ENCODE results near the gene PRORP.
A peak's percentile ranks its signal among the peaks of the same experiment; 100 is the strongest.
"Not testable (repeated sequence)": the region's sequence is repeated elsewhere in the genome, so short reads cannot be mapped to it uniquely, and the experiment has no call there.

Gene PRORP

DNA sequence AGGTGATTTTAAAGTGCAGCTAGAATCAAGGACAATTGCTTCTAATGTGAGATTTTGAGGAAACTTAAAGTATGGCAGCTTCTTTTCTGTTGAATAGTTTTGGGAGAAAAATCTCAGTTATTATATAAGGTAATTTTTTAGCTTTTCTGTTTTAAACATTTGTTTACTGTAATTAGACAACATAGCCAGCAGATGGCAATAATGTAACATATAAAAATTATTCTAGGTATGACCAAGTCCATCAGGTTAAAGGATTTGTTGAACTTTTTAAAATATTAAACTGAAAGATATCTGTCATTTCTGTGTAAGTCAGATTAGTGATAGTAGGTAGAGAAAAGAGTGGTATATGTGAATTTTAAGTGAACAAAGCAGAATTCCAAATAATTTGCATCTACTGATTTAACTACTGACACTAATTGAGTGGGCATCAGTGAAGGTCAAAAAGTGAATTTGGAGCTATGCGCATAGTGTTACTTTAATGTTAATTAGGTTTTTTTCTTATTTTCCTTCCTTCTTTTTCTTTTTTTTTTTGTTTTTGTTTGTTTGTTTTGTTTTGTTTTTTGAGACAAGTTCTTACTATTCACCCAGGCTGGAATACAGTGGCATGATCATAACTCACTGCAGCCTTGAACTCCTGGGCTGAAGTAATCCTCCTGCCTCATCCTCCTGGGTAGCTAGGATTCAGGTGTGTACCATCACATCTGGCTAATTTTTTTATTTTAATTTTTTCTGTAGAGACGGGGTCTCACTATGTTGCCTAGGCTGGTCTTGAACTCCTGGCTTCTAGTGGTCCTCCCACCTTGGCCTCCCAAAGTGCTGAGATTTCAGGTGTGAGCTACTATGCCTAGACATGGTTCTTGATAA, 18.6 kb downstream of the PRORP start:
- DNase-seq, result peak; percentile 13

GRCh38 chr14:35144029-35144428, 21.7 kb downstream of the PRORP start:
- no peak for DNase-seq

DNA sequence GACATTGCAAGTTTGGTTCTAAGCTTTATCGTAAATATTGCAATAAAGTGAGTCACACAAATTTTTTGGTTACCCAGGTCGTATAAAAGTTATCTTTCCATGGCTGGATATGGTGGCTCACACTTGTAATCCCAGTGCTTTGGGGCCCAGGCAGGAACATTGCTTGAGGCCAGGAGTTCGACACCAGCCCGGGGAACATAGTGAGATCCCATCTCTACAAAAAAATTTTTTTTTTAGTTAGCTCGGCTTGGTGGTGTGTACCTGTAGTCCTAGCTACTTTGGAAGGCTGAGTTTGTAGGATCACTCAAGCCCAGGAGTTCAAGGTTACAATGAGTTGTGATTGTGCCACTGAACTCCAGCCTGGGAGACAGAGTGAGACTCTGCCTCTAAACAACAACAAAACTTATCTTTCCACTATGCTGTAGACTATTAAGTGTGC, 24.4 kb downstream of the PRORP start:
- DNase-seq, result no peak

DNA sequence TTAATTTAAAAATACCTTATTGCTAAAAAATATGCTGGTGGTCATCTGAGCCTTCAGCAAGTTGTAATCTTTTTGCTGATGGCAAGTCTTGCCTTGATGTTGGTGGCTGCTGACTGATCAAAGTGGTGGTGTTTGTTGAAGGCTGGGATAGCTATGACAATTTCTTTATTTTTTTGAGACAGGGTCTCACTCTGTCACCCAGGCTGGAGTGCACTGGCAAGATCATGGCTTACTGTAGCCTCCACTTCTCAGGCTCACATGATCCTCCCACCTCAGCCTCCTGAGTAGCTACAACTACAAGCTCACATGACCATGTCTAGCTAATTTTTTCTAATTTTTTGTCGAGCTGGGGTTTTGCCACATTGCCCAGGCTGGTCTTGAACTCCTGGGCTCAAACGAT, 24.8 kb downstream of the PRORP start:
- no peak for DNase-seq

DNA sequence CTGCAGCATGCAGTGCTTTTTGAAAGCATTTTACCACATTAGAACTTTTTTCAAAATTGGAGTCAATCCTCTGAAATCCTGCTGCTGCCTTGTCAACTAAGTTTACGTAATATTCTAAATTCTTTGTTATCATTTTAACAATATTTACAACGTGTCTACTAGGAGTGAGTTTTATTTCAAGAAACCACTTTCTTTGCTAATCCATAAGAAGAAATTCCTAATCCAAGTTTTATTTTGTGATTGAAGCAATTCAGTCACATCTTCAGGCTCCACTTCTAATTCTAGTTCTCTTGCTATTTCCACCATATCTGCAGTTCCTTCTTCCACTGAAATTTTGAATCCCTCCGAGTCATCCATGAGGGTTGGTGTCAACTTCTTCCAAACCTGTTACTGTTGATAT, 25.4 kb downstream of the PRORP start:
- no peak for DNase-seq

GRCh38 chr14:35149239-35149638, 26.9 kb downstream of the PRORP start:
- DNase-seq, result no peak

- not testable (repeated sequence) for DNase-seq
These were observed 30.2 kb downstream of the PRORP start for GRCh38 chr14:35152531-35152930.

DNA sequence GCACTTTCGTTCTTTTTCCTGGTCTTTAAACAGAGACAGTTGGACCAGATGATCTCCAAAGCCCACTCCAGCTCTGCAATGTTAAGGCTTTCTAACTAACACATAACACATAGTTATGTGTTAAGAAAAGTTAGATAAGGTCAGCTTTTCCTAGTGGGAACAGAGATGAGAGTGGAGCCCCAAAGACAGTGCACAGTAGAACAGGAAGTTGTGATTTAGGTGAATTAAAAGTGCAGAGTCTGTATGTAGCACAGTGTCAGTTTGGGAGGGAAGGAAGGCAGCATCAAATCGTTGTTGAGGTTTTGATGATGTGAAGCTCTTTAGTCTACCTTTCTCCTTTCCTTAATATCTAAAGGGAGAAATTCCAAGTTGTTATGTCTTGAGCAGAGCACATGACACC, 31.7 kb downstream of the PRORP start:
- no peak for DNase-seq

DNA sequence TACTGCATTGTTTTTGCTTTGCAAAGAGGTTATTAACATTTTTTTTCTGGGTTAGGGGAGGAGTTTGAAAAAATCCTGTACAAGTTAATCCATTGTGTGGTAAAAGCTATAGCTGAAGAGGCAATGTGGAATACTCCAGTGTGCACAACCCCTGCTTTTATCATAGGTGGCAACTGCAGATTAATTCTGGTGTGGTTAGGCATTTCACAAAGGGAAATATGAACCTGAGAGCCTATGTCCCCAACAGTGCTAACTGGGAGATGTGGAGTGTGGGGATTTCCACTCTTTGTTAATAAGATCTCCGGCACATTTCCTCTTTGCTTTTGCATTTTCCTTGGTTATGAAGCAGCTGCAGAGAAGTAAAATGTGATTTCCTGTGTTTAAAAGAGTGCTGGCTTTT, 33.6 kb downstream of the PRORP start:
- no peak for DNase-seq

DNA sequence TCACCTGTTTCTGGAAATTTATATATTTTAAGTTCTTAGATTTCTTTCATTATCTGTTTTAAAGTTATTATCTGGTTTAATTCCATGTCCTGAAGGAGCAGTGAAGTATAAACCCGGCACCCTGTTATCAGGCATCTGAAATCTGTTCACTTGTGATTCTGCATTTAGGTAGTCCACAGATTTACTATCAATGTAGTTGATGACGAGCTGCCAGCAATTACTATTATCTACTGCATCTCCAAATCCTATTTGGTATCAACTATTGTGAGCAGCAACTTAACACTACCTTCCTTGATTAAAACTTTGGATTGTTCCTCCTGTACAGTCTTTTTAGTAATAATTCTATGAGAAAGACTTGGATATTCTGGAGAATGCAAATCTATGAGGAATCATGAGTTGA, 36.1 kb downstream of the PRORP start:
- no peak for DNase-seq

- DNase-seq, result no peak
These were observed 36.8 kb downstream of the PRORP start for GRCh38 chr14:35158951-35159653.

DNA sequence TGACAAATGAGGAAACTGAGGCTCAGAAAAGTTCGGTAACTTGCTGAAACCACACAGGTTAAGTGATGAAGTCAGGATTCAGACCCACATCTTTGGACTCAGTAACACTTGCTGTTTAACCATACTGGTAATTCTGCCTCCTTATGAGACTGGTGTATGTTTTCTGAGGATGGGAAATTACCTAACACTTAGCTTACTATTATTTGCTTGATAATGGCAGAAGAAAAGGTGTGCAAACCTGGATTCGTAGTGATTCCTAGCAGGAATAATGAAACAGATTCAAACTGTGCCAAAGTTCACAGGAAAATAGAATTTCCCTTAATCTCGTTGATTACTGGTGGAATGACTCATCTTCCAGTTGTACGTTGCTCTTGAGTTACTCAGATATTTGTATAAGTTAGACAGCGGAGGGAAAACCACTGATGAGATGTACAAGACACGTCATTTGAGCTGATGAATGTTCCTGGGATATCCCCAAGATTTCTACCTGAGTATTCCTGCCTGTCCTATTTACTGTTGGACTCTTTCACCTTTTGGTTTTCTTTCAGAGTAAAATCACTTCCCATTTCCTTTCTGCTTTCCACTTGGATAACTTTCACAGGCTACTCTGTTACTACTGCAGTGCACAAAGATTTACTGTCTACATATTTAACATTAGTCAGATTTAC, 37.5 kb downstream of the PRORP start:
- DNase-seq, result no peak

GRCh38 chr14:35161231-35161630, 38.9 kb downstream of the PRORP start:
- no peak for DNase-seq

- no peak for DNase-seq
These were observed 41.0 kb downstream of the PRORP start for GRCh38 chr14:35163384-35163783.

- no peak for DNase-seq
These were observed 42.5 kb downstream of the PRORP start for GRCh38 chr14:35164849-35165248.

DNA sequence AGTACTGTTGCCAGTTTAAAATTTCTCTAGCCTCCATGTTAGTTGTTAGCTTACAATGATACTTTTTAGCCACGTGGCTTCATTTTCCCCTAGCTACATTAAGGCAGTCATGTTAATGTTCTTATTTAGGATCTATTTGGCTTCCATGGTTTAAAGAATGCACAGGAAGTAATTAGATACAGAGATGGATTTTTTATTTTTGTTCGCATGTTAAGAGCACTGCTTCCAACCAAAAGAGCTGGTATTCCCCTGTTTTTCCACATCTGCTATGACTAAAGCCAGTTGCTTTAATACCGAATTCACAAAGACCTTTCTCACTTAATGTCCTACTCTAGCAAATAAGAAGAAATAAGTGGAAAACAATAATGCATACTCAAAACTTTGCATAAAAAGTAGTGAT, 45.1 kb downstream of the PRORP start:
- no peak for DNase-seq
